Stimulated activated CD4-positive, alpha-beta T cell treated with anti-CD3 and anti-CD28 coated beads, Interleukin-1b, Interleukin-23, amount 100 ng/mL, for 1 hour (primary cell): Measurements from ENCODE around the gene SH3GL2.

Experiments
- DNase-seq, 2 donors: peaks; one replicate each; pipeline ENCODE4 v3.0.0-alpha.2; 2020; ENCODE audit warnings: low read depth in 2 of 2

SH3GL2 gene

GRCh38 chr9:17578911-17579793 is at the start of gene SH3GL2:
Gene SH3GL2 (plus strand): TSS chr9:17579066.
- DNase-seq, result no peak

GRCh38 chr9:17531642-17532254 is 47.1 kb upstream of the SH3GL2 start:
- DNase-seq, result no peak

DNA sequence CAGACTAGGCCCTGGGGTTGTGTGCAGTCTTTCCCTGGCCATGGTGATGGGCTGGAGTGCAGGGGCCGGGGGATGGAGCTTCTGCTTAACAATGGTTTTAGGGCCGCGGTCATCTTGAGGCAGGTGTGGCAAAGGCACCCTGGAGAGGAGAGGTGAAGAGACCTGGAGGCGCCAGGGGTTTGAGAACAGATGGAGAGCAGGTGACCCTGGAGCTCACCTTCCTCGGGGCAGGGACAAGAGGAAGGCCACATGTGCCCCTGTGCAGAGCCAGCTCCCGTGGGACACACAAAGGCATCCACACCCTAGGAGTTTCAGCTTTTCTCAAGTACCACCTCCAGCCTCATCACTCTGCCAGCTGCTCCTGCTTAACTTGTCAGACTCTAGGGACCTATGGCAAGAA is 46.4 kb upstream of the SH3GL2 start:
- DNase-seq, result no peak

DNA sequence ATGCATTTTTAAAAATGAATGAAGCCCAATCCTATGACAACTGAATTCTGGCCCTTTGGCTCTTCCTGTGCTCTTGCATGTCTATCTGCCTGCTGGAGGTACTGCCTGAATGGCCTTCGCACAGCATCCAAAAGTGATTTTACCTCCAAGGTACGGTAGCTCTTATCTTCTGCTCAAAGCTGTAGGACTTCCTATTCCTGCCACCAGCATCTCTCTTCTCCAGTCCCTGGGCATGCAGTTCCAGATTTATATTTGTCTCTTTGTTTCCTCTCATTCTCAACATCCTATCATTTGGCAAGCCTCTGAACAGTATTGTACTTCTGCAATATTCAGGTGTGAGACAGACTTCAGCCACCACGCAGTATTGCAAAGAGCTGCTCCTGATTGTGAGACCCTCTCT is 43.7 kb upstream of the SH3GL2 start:
- DNase-seq, result no peak

DNA sequence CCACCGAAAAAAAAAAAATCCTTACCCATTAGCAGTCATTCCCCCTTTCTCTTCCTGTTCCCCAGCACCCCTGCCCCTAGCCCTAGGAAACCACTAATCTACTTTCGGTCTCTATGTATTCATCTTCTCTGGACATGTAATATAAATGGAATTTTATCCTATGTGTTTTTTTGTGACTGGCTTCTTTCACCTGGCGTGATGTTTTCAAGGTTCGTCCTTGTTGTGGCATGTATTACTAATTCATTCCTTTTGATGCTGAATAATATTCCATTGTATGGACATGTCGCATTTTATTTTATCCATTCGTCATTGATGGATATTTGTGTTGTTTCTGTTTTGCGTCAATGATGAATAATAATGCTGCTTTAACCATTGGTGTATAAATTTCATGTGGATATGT is 42.8 kb upstream of the SH3GL2 start:
- DNase-seq, result no peak

DNA sequence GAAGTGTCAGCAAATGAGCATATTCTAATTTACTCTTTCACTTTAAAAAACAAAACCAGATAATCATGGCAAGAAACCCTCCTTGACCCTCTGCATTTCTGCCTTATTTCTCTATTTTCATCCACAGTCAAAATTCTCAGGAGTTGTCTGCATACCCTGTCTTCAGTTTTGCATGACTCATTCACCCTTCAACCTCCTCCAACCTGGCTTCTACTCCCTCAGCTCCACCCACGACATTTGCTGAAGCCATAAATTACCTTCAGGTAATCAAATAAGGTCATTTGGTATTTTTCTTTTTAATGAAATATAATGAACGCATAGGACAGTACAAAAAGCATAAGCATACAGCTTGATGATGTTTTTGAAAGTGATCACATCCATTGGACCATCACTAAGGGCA is 27.8 kb upstream of the SH3GL2 start:
- DNase-seq, result no peak

DNA sequence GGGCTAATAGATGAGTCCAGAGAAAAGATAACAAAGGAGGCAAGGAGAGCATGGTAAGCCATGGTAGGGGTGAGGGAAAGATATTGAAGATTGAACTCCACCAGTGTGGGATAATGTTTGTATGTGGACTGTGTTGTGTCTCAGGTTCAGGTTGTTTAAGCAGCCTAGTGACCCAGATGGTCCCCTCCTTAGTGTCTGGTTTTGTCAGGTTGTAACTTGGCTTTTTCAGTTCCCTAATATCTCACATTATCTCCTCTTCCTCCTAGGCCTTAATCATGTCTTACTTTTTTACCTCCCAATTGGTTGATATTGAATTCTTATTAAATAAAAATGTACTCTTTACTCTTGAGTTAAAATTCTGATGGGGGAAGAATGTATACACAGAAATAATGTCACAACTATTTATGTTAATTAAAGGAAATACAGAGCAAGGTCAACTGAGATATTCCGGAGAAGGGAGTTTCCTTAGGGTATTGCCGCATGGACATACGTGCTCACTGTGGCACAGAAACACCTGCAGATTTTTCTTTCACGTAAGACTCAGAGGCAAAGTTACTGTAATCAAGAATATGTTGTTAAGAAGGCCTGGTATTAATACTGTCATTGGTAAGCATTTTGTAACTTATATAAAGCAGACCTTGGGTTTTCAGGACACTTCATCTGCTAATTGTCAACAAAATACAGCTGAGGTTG is 23.4 kb upstream of the SH3GL2 start:
- DNase-seq, result no peak

- no peak for DNase-seq
These were observed 22.6 kb upstream of the SH3GL2 start for GRCh38 chr9:17556255-17556654.

- DNase-seq, result no peak
These were observed 21.9 kb upstream of the SH3GL2 start for GRCh38 chr9:17556935-17557334.

DNA sequence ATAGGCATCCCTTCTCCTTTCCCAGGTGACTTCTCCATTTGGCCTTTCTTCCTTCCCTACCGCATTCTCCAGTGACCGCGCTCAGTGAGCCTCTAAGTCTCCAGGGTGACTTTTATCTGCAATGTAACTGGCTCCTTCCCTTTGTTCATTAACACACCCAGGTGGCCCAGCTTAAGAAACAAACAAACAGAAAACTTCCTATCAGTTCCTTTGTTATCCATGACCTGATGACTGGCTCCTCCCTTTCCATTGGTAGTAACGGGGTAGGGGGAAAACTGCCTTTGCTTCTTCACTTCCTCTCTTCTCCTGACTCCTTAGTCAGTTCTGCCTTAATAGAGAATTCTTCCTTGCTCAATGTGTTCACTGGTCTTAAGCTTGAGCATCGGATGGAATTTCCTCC is 7.0 kb upstream of the SH3GL2 start:
- DNase-seq, result no peak

GRCh38 chr9:17574342-17574741 is 4.5 kb upstream of the SH3GL2 start:
- DNase-seq, result no peak

DNA sequence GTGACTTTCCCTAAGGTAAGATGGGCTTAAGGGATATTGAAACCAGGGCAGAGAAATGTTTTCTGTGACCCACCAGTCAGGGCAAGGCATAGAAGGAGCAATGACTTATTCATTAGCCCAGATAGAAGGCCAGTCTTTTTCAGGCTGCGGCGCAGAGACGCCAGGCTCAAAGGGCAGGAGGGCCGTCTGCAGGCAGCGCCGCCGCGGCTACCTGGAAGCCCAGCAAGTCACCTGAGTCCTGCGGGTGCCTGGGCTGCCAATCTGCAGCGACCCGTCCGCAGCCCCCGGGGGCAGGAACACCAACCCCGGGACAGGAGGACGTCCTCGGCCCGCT is 322 bp upstream of the SH3GL2 start:
- DNase-seq, result no peak

DNA sequence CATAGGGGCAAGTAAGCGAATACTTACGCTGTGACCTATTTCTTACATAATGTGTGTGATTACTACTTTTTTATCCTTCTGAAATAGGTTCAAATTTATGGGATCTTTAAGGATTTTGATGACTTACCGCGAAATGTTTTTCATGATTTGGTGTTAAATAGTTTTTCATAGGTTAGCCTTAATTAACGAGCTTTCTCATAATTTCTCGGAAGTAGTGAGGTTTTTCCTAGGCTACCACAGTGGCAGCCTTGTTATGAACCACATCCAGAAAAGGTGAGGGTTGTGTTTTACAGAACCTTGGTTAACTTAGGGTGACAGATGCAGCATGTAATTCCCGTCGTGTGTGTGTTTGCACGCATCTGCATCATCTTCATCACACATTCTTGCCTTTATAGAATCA is 1.3 kb downstream of the SH3GL2 start:
- no peak for DNase-seq

- DNase-seq, result no peak
These were observed 8.2 kb downstream of the SH3GL2 start for GRCh38 chr9:17587113-17587512.

DNA sequence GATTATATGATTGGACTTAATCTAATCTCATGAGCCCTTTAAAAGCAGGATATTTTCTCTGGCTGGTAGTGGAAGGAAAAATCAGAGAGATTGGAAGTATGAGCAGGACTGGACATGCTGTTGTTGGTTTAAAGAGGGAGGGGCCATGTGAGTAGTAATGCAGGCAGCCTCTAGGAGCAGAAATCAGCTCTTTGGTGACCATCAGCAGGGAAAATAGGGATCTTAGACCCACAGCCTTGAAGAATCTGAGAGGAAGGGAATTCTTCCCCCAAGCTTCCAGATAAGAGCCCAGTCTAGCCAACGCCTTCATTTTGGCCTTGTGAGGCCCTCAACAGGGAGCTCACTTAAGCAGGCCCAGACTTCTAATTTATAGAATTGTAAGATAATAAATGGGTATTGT is 9.5 kb downstream of the SH3GL2 start:
- no peak for DNase-seq

GRCh38 chr9:17588941-17589340 is 10.1 kb downstream of the SH3GL2 start:
- DNase-seq, result no peak

DNA sequence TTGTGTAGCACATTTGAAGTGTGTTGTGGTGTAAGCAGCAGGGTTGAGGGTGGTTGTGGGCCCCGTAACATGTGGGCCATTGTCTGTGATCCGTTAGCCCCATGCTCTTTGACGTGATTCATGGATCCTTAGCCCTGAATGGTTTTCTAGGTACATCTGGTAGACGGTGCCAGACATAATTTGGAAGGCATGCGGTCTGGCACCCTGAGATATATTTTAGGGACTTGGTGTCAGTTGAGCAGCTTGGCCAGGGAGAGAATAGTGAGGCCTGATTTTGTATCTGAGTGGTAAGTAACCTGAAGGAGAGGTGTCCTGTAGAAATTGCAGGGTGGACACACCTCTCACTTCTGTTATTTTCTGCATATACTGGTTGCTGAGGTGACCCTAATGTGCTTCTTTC is 10.9 kb downstream of the SH3GL2 start:
- no peak for DNase-seq

DNA sequence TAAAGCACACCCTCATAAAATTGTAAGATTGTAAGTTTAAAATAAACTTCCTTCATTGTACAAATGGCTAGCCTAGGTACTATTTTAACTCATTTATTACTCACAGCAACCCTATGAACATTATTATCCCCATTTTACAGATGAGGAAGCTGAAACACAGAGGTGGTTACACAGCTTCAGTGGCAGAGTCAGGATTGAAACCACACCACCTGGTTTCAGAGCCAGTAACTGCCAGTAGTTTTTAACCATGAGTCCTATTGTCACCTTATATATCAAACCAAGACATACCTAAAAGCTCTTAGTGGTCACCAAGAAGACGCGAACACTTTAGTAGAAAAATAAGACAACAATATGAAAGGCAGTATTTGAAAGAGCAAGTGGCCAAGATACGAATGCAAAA is 16.1 kb downstream of the SH3GL2 start:
- no peak for DNase-seq

- no peak for DNase-seq
These were observed 19.1 kb downstream of the SH3GL2 start for GRCh38 chr9:17597977-17598376.

- no peak for DNase-seq
These were observed 22.2 kb downstream of the SH3GL2 start for GRCh38 chr9:17600962-17601593.

DNA sequence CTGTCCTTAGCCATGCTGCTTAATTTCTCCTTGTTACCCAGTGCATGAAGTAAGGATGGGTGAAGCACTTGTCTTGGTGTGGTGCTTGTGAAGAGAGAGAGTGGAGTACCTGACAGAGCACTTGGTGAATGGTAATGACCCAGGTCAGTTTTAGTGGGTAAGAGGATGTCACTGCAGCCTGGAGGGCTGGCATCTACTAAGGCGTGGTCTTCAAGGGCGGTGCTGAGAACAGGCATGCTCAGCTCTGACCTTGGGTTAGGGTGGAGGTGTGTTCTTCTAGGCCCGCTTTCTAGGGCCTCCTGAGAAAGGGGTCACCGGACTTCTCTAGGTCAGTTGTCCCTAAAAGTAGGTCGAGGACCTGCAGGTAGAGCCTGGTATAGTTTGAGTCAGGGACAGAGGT is 25.7 kb downstream of the SH3GL2 start:
- no peak for DNase-seq

DNA sequence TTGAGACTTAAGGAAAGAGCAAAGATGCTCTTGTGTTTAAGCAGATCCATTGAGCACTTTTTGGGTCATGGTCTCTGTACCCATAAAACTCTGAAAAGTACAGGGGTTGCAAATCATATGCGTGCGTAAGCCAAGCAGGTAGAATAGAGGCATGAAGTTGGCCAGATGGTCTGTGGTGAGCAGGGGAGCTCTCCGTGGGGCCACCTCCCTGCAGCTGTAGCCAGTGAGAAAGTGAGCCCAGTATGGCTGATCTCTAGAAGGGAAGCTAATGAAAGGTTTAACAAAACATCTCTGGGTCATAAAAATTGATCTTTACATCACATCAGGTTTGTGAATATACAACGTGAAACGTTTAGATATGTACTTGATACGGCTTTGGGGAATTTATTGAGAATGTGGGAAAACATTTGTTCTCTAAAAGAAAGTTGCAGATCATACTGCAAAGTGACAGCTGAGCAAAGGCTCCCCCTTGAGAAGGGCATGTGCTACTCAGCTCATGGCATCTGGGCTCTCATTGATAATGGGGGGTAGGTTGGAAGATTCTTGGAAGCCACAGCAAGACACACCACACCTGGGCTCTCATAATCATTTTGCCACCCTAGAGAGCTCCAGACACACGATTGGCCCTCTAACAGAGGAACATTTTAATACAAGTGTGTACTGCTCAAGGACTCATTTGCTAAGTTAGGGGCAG is 30.6 kb downstream of the SH3GL2 start:
- no peak for DNase-seq
